Fibroblast of lung (primary cell): ENCODE measurements around the gene LRP8. TPM values are rescaled to one million over a fixed set of nuclear protein-coding genes. Genes with fewer than 3 reads are reported as not detected.

Experiments used
- DNase-seq, 2 donors: peaks; one replicate each; pipeline versions ENCODE4 v3.0.0 to v3.0.0-alpha.2; 2010; ENCODE audit warnings: low read depth in 2 of 2
- H2AFZ ChIP-seq: 2 replicates; pipeline ENCODE4 v1.5.1; 2012; ENCODE audit warnings: low read length, control low read depth, inconsistent platforms
- H3K27ac ChIP-seq: 2 replicates; pipeline ENCODE4 v1.5.1; 2011; ENCODE audit warnings: low read length, control low read depth; ENCODE audit not compliant: insufficient read depth
- H3K27me3 ChIP-seq: 2 replicates; pipeline ENCODE4 v1.5.1; 2011; ENCODE audit warnings: mild to moderate bottlenecking, low read length; ENCODE audit not compliant: control insufficient read depth, insufficient read depth
- H3K36me3 ChIP-seq: 2 replicates; pipeline ENCODE4 v1.5.1; 2011; ENCODE audit warnings: low read length; ENCODE audit not compliant: control insufficient read depth, insufficient read depth
- H3K4me1 ChIP-seq: 2 replicates; pipeline ENCODE4 v1.5.1; 2011; ENCODE audit warnings: low read length; ENCODE audit not compliant: control insufficient read depth, insufficient read depth; ENCODE audit errors: extremely low read depth
- H3K4me2 ChIP-seq: 2 replicates; pipeline ENCODE4 v1.5.1; 2011; ENCODE audit warnings: low read length, control low read depth; ENCODE audit not compliant: insufficient read depth; ENCODE audit errors: extremely low read depth
- H3K4me3 ChIP-seq, 4 experiments: fragments of 200-600 bp in 1 of 4; sonication (generic) in 1 of 4; replicated peaks in 1 of 4; 2 replicates each; pipeline ENCODE4 v1.5.1; 2011 to 2016; ENCODE audit warnings: low read length in 4 of 4, low read depth in 3 of 4, mild to moderate bottlenecking in 3 of 4, control low read depth in 2 of 4, inconsistent platforms in 1 of 4, mixed read lengths in 1 of 4; ENCODE audit not compliant: insufficient read depth in 1 of 4; ENCODE audit errors: control extremely low read depth in 1 of 4
- H3K79me2 ChIP-seq: 2 replicates; pipeline ENCODE4 v1.5.1; 2012; ENCODE audit warnings: mild to moderate bottlenecking, low read length, inconsistent platforms; ENCODE audit not compliant: control insufficient read depth, insufficient read depth
- H3K9ac ChIP-seq: 2 replicates; pipeline ENCODE4 v1.5.1; 2011; ENCODE audit warnings: mild to moderate bottlenecking, low read length, control low read depth; ENCODE audit not compliant: insufficient read depth
- H3K9me3 ChIP-seq: 2 replicates; pipeline ENCODE4 v1.5.1; 2012; ENCODE audit warnings: low read depth, low read length; ENCODE audit not compliant: control insufficient read depth, insufficient read depth
- H4K20me1 ChIP-seq: 2 replicates; pipeline ENCODE4 v1.5.1; 2011; ENCODE audit warnings: low read length; ENCODE audit not compliant: control insufficient read depth, insufficient read depth; ENCODE audit errors: extremely low read depth
- EZH2 ChIP-seq: IDR thresholded peaks from 2 replicates; pipeline ENCODE4 v1.5.1; 2012; ENCODE audit warnings: low read length, control low read depth, mild to moderate bottlenecking; ENCODE audit errors: missing control alignments
- polyA plus RNA-seq, 2 donors: library from polyadenylated mRNA; depleted of rRNA in 1 of 2; stranded (reverse) in 1 of 2; unstranded in 1 of 2; fragments of >200 nt; gene quantifications; 2 replicates each; pipeline ENCODE4 v1.2.1, GENCODE V29; 2011 to 2012; ENCODE audit warnings: missing spikeins in 1 of 2
- total RNA-seq: library from RNA; depleted of rRNA; stranded (reverse); fragments of >200 nt; gene quantifications from 2 replicates; pipeline ENCODE4 v1.2.1, GENCODE V29; 2014
- TF ChIP-seq, protein P1 (sequence below), 2 donors: IDR thresholded peaks in 1 of 2; conservative IDR thresholded peaks in 1 of 2; 1 replicate in 1 of 2; 2 replicates in 1 of 2; pipeline ENCODE4 v1.5.1; 2011 to 2012; ENCODE audit warnings: low read length in 2 of 2, control low read depth in 1 of 2, inconsistent platforms in 1 of 2, low read depth in 1 of 2, mild to moderate bottlenecking in 1 of 2

Gene LRP8
- total and polyA plus RNA-seq, 2 donors (not counting 1 experiment from before 2014, with no cell fraction given): 8.4 to 10.3 TPM

- Histone ChIP-seq H2AFZ (no peak overlapping the region), H3K9ac (no peak overlapping the region), H3K79me2 (no peaks in the 10 kb centered on the region), H4K20me1 (no peaks in the 10 kb centered on the region), H3K4me1 (no peaks in the 10 kb centered on the region), H3K36me3 (no peaks in the 10 kb centered on the region), H3K9me3 (no peaks in the 10 kb centered on the region), H3K27me3 (peaks cover 2% of the 10 kb centered on the region), H3K4me3 (no peak overlapping the region), H3K27ac (no peak overlapping the region), H3K4me2 (no peak overlapping the region)
- TF ChIP-seq EZH2: no peak
- TF ChIP-seq, protein P1, sequence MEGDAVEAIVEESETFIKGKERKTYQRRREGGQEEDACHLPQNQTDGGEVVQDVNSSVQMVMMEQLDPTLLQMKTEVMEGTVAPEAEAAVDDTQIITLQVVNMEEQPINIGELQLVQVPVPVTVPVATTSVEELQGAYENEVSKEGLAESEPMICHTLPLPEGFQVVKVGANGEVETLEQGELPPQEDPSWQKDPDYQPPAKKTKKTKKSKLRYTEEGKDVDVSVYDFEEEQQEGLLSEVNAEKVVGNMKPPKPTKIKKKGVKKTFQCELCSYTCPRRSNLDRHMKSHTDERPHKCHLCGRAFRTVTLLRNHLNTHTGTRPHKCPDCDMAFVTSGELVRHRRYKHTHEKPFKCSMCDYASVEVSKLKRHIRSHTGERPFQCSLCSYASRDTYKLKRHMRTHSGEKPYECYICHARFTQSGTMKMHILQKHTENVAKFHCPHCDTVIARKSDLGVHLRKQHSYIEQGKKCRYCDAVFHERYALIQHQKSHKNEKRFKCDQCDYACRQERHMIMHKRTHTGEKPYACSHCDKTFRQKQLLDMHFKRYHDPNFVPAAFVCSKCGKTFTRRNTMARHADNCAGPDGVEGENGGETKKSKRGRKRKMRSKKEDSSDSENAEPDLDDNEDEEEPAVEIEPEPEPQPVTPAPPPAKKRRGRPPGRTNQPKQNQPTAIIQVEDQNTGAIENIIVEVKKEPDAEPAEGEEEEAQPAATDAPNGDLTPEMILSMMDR (conservative IDR thresholded peaks at IDR 0.05 in 1 of 2, IDR thresholded peaks at IDR 0.05 in 1 of 2; ENCODE audit: low read depth in 1 of 2, low read length in 2 of 2): no peak
- no peak for DNase-seq
These were observed 13.0 kb upstream of the LRP8 start for GRCh38 chr1:53340660-53341520.

DNA sequence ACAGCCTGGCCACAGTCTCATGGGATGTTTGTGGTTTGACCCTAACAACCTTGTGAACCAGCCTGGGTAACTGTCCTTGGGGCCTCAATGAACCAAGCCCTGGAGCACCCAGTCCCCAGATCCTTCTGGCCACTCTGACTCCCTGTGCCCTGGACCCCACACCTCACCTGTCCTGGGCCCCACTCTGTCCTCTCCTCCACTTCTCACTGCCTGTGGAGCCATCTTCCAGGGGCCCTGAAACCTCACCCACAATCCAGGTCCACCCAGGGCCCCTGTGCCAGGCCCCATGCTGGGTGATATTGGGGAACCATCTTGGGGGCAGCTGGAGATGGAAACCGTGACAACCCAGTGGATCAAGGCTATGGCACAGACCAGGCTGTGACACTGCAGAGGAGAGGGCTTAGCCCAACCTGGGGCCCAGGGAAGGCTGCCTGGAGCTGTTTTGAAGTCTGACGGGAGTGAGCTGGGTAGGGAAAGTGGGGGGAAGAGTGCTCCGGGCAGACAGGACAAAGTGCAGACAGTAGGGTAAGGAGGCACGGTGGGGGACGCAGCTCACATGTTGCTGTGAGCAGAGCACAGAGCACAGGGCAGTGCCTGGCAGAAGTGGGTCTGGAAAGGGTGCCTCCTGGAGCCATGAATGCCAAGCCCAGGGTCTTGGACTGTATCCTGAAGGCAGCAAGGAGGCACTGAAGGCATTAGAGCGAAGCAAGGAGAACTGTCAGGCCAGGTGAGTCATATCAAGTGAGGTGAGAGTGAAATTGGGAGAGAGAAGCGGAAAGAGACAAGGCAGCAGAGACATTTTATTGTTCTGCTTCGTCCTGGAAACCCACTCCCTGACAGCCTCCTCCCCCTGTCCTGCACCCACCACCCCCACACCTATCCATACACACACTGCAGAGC, 12.1 kb upstream of the LRP8 start:
- TF ChIP-seq, protein P1 (conservative IDR thresholded peaks at IDR 0.05 in 1 of 2, IDR thresholded peaks at IDR 0.05 in 1 of 2; ENCODE audit: low read depth in 1 of 2, low read length in 2 of 2): no peak
- no peak for TF ChIP-seq EZH2
- Histone ChIP-seq H4K20me1 (no peaks in the 10 kb centered on the region), H3K27ac (no peak overlapping the region), H3K4me3 (no peak overlapping the region), H2AFZ (no peak overlapping the region), H3K9ac (no peak overlapping the region), H3K79me2 (no peaks in the 10 kb centered on the region), H3K4me2 (no peak overlapping the region), H3K9me3 (no peaks in the 10 kb centered on the region), H3K27me3 (peaks cover 2% of the 10 kb centered on the region), H3K4me1 (no peaks in the 10 kb centered on the region), H3K36me3 (no peaks in the 10 kb centered on the region)
- DNase-seq: no peak

GRCh38 chr1:53338423-53338822, 10.6 kb upstream of the LRP8 start:
- H3K4me1 ChIP-seq: no peaks in the 10 kb centered on the region
- H3K79me2 ChIP-seq: no peaks in the 10 kb centered on the region
- H3K9me3 ChIP-seq: no peaks in the 10 kb centered on the region
- peaks cover 2% of the 10 kb centered on the region for H3K27me3 ChIP-seq
- H3K36me3 ChIP-seq: no peaks in the 10 kb centered on the region
- H4K20me1 ChIP-seq: no peaks in the 10 kb centered on the region
- no peak overlapping the region for H3K4me3 ChIP-seq
- TF ChIP-seq, protein P1 (conservative IDR thresholded peaks at IDR 0.05 in 1 of 2, IDR thresholded peaks at IDR 0.05 in 1 of 2; ENCODE audit: low read depth in 1 of 2, low read length in 2 of 2): no peak
- no peak overlapping the region for H3K27ac ChIP-seq
- DNase-seq: no peak
- no peak overlapping the region for H3K4me2 ChIP-seq
- no peak overlapping the region for H2AFZ ChIP-seq
- H3K9ac ChIP-seq: no peak overlapping the region
